Articular chondrocyte of knee joint (primary cell): Measurements from ENCODE around the gene OR13C9. TPM values are rescaled to one million over a fixed set of nuclear protein-coding genes. Genes with fewer than 3 reads are reported as not detected.

Source experiments
- total RNA-seq: library from RNA; depleted of rRNA; stranded (reverse); fragments of >200 nt; gene quantifications from 2 replicates; pipeline ENCODE4 v1.2.3, GENCODE V29; 2012

OR13C9 gene, protein sequence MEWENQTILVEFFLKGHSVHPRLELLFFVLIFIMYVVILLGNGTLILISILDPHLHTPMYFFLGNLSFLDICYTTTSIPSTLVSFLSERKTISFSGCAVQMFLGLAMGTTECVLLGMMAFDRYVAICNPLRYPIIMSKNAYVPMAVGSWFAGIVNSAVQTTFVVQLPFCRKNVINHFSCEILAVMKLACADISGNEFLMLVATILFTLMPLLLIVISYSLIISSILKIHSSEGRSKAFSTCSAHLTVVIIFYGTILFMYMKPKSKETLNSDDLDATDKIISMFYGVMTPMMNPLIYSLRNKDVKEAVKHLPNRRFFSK
- not detected in 2 replicates for total RNA-seq

GRCh38 chr9:104618104-104618503, at the start of gene OR13C9:
TSS of gene OR13C9 (minus strand) at chr9:104618204. CDS start at chr9:104618204, 0 bp downstream.

GRCh38 chr9:104605527-104605926, 12.5 kb downstream of the OR13C9 start, which contains the start of gene OR13C2:
TSS of gene OR13C2 (minus strand) at chr9:104605627. CDS start at chr9:104605627, 0 bp downstream.

DNA sequence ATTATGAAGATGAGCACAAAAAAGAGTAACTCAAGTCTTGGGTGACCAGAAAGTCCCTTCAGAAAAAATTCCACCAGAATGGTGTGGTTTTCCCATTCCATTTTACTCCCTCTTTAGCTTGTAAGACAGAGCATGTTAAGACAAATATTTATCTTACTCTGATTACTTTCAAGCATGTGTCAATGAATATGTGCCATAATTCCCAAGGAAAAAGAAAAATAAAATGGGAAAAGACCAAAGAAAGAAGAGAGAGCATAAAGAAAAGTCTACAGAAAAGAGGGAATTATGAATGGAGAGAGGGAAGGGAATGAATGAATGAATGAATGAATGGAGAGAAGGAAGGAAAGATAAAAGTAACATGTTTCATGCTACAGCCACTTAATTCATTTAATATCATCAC, 18.7 kb downstream of the OR13C9 start, which contains the start of gene OR13C5:
TSS of gene OR13C5 (minus strand) at position 101 of the 400 bp plus-strand sequence. CDS start at position 101, 0 bp downstream.

GRCh38 chr9:104568868-104569267, 49.1 kb downstream of the OR13C9 start, which contains the start of gene OR13C8:
TSS of gene OR13C8 (plus strand) at chr9:104569168. CDS start at chr9:104569168, 0 bp downstream.

Other genes starting within 250 kb of the OR13C9 start
- not detected in 2 replicates for gene OR13F1, start 113.9 kb downstream of the OR13C9 start, total RNA-seq
- gene OR13C4, start 91.0 kb downstream of the OR13C9 start, total RNA-seq, result not detected in 2 replicates
- 0.11 TPM in 1 of 2 replicates, not detected in the other for gene OR13C3, start 81.3 kb downstream of the OR13C9 start, total RNA-seq
- not detected in 2 replicates for gene OR13C8, start 49.0 kb downstream of the OR13C9 start, total RNA-seq
- not detected in 2 replicates for gene OR13C5, start 18.8 kb downstream of the OR13C9 start, total RNA-seq
- 0.22 TPM in 1 of 2 replicates, not detected in the other for gene OR13C2, start 12.6 kb downstream of the OR13C9 start, total RNA-seq
- not detected in 2 replicates for gene OR13D1, start 76.3 kb upstream of the OR13C9 start, total RNA-seq
- 61.6 and 69.6 TPM in 2 replicates for gene NIPSNAP3A, start 129.5 kb upstream of the OR13C9 start, total RNA-seq
- gene NIPSNAP3B, start 145.9 kb upstream of the OR13C9 start, total RNA-seq, result 3.0 and 3.1 TPM in 2 replicates